Calu3 (cell line): ENCODE data around the gene HERPUD1. TPM values are rescaled to one million over a fixed set of nuclear protein-coding genes. Genes with fewer than 3 reads are reported as not detected.

Source experiments
- BruUV-seq: library from RNA; stranded (reverse); fragments of 400-500 nt; replicated peaks from 2 replicates; lab custom pipeline; 2021; lab: Mats Ljungman, UMichigan
- CTCF ChIA-PET: fragments of 300-600 bp; sonication (Branson Sonifier 250); formaldehyde crosslinking; loops from one replicate; lab custom pipeline; 2022; ENCODE audit warnings: antibody characterized with exemption; lab: Charles Lee
- DNase-seq: peaks from one replicate; pipeline ENCODE4 v3.0.0; 2022
- H3K27ac Mint-ChIP-seq: one replicate; pipeline ENCODE4 v1.8.0; 2022; ENCODE audit warnings: mixed read lengths; ENCODE audit not compliant: unreplicated experiment
- H3K27me3 Mint-ChIP-seq: one replicate; pipeline ENCODE4 v1.8.0; 2022; ENCODE audit warnings: mixed read lengths; ENCODE audit not compliant: unreplicated experiment
- H3K36me3 Mint-ChIP-seq: one replicate; pipeline ENCODE4 v1.8.0; 2022; ENCODE audit warnings: mild to moderate bottlenecking, moderate library complexity, mixed read lengths; ENCODE audit not compliant: insufficient read depth, unreplicated experiment
- H3K4me1 Mint-ChIP-seq: one replicate; pipeline ENCODE4 v1.8.0; 2022; ENCODE audit warnings: mild to moderate bottlenecking, low read depth, mixed read lengths; ENCODE audit not compliant: unreplicated experiment
- H3K4me3 Mint-ChIP-seq: one replicate; pipeline ENCODE4 v1.8.0; 2022; ENCODE audit warnings: mild to moderate bottlenecking, low read depth, moderate library complexity, mixed read lengths; ENCODE audit not compliant: unreplicated experiment
- H3K9me3 Mint-ChIP-seq: one replicate; pipeline ENCODE4 v1.8.0; 2022; ENCODE audit warnings: low read depth, mixed read lengths; ENCODE audit not compliant: unreplicated experiment
- intact Hi-C: fragments of 100-400 bp; cut with micrococcal nuclease; formaldehyde crosslinking; loops from one replicate; pipeline ENCODE4 v1.10.0; 2022; ENCODE audit not compliant: unreplicated experiment
- total RNA-seq: library from RNA; stranded (reverse); gene quantifications from 2 replicates; pipeline ENCODE4 v1.2.3, GENCODE V29; 2022
- TF ChIP-seq, protein P1 (sequence below): fragments of 200-600 bp; IDR thresholded peaks from one replicate; pipeline ENCODE4 v1.8.0; 2022; ENCODE audit warnings: antibody characterized with exemption; ENCODE audit not compliant: unreplicated experiment

Gene HERPUD1
- total RNA-seq, 1 experiment from 2014 or later: 116 TPM

DNA sequence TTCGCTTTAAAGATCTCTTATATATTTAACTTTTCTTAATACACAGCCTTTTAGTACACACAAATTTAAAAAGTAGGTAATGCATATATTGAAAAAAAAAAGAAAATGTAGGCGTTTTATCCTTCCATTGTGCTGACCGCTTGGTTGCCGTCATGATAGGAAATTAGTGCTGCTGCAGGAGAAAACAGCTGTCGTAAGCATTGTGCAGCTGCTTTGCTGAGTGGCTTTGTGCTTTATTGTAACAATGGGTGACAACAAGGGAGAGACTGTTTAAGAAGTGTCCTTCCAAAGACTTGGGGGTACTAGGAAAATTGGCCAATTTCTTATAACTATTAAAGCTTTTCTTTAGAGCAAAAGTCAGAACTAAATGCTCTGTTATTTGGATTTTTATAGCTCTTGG is 5.0 kb downstream of the HERPUD1 start:
- CTCF ChIA-PET: interaction anchor here (0.9 kb wide), 1 partner anchor 11 kb away, joined by 3 read pairs; no protein-coding TSS in a partner anchor
- TF ChIP-seq, protein P1, sequence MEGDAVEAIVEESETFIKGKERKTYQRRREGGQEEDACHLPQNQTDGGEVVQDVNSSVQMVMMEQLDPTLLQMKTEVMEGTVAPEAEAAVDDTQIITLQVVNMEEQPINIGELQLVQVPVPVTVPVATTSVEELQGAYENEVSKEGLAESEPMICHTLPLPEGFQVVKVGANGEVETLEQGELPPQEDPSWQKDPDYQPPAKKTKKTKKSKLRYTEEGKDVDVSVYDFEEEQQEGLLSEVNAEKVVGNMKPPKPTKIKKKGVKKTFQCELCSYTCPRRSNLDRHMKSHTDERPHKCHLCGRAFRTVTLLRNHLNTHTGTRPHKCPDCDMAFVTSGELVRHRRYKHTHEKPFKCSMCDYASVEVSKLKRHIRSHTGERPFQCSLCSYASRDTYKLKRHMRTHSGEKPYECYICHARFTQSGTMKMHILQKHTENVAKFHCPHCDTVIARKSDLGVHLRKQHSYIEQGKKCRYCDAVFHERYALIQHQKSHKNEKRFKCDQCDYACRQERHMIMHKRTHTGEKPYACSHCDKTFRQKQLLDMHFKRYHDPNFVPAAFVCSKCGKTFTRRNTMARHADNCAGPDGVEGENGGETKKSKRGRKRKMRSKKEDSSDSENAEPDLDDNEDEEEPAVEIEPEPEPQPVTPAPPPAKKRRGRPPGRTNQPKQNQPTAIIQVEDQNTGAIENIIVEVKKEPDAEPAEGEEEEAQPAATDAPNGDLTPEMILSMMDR: no peak
- DNase-seq: no peak
- H3K4me1 Mint-ChIP-seq: peaks cover 21% of the 10 kb centered on the region
- intact Hi-C loops: loop anchor here (10.0 kb wide), 2 partner anchors 72 to 318 kb away; partner anchors contain the start of gene SLC12A3
- H3K9me3 Mint-ChIP-seq: no peaks in the 10 kb centered on the region
- peak overlapping the region; percentile 96 for H3K4me3 Mint-ChIP-seq
- peaks cover 12% of the 10 kb centered on the region for H3K27me3 Mint-ChIP-seq
- H3K27ac Mint-ChIP-seq: peak overlapping the region; percentile 100
- H3K36me3 Mint-ChIP-seq: peaks cover 100% of the 10 kb centered on the region
- no TSS peak for BruUV-seq

DNA sequence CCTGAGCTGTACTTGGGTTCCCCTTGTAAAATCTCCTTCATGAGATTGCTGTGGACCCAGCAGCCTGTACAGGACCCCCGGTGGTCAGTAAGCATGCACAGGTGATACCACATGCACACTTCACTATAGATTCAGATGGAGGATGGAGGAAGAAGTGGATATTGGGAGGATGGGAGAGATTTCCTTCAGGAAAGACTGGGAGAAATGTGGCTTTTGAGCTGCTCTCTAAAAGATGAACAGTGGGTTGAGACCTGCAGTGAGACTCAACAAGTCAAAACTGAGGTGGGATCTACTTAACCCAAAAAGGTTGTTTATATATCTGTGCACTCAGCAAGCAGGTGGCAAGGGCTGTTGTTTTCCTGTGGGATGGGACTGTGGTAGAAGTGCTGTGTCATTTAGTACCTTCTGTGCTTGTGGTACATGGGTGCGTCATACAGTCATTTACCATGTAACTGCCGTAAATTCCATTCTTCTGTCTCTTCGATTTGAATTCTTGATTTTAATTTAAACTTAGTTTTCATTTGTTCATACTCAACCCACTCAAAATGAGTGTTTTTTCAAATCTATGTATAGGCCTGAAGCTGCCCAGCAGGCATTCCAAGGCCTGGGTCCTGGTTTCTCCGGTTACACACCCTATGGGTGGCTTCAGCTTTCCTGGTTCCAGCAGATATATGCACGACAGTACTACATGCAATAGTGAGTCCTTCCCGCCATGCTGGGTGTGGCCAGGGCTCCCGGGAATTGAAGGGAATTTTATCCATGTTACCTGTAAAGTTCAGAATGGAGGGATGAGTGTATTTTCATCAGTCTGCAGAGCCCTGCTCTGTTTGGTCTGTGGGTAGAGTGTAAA is 6.9 kb downstream of the HERPUD1 start:
- intact Hi-C loops: loop anchor here (10.0 kb wide), 2 partner anchors 74 to 316 kb away; partner anchors contain the start of gene SLC12A3
- no peaks in the 10 kb centered on the region for H3K9me3 Mint-ChIP-seq
- peak overlapping the region; percentile 100 for H3K27ac Mint-ChIP-seq
- TF ChIP-seq, protein P1: no peak
- CTCF ChIA-PET: no interaction called here
- no TSS peak for BruUV-seq
- peak overlapping the region; percentile 24 for H3K4me3 Mint-ChIP-seq
- no peak for DNase-seq
- H3K27me3 Mint-ChIP-seq: no peaks in the 10 kb centered on the region
- H3K36me3 Mint-ChIP-seq: peaks cover 99% of the 10 kb centered on the region
- peaks cover 28% of the 10 kb centered on the region for H3K4me1 Mint-ChIP-seq

DNA sequence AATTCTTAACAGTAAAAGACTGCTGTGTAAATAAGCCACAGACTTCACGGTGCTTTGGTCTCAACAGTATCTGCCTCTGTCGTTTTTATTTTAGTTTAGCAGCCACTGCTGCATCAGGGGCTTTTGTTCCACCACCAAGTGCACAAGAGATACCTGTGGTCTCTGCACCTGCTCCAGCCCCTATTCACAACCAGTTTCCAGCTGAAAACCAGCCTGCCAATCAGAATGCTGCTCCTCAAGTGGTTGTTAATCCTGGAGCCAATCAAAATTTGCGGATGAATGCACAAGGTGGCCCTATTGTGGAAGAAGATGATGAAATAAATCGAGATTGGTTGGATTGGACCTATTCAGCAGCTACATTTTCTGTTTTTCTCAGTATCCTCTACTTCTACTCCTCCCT is 7.9 kb downstream of the HERPUD1 start:
- H3K27me3 Mint-ChIP-seq: no peaks in the 10 kb centered on the region
- intact Hi-C loops: loop anchor here (10.0 kb wide), 2 partner anchors 75 to 315 kb away; partner anchors contain the start of gene SLC12A3
- CTCF ChIA-PET: no interaction called here
- H3K9me3 Mint-ChIP-seq: no peaks in the 10 kb centered on the region
- TF ChIP-seq, protein P1: no peak
- no TSS peak for BruUV-seq
- peaks cover 99% of the 10 kb centered on the region for H3K36me3 Mint-ChIP-seq
- DNase-seq: no peak
- H3K4me3 Mint-ChIP-seq: no peak overlapping the region
- H3K4me1 Mint-ChIP-seq: peaks cover 26% of the 10 kb centered on the region
- no peak overlapping the region for H3K27ac Mint-ChIP-seq

DNA sequence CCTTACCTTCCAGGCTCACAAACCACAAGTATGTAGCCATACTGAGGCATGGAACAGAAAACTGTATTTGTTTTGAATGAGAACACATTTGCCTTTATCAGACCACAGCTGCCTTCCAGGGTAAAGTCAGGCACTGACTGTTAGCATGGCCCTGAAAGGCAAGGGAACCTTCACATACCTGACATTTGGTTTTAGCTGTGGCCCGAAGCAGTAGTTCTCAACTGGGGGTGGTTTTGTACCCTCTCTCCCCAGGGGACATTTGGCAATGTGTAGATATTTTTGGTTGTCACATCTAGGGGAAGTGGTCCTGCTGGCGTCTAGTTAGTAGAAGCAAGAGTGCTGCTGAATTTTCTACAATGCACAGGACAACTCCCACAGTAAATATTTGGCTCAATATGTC is 9.2 kb downstream of the HERPUD1 start:
- CTCF ChIA-PET: no interaction called here
- intact Hi-C loops: no loop called here

More for the DNA sequence above, 9.2 kb downstream of the HERPUD1 start:
- no peak overlapping the region for H3K27ac Mint-ChIP-seq
- H3K9me3 Mint-ChIP-seq: no peaks in the 10 kb centered on the region
- H3K36me3 Mint-ChIP-seq: peaks cover 99% of the 10 kb centered on the region
- peaks cover 16% of the 10 kb centered on the region for H3K4me1 Mint-ChIP-seq
- BruUV-seq: no TSS peak
- TF ChIP-seq, protein P1: no peak
- H3K4me3 Mint-ChIP-seq: no peak overlapping the region
- DNase-seq: no peak
- H3K27me3 Mint-ChIP-seq: no peaks in the 10 kb centered on the region
